GM12865 (cell line): ENCODE data around the gene LCP2.

Source experiments
- DNase-seq: peaks from one replicate; pipeline ENCODE4 v3.0.0; 2010; ENCODE audit warnings: low read depth
- H3K4me3 ChIP-seq: 2 replicates; pipeline ENCODE4 v1.5.1; 2011; ENCODE audit warnings: mild to moderate bottlenecking, low read depth, low read length, control low read depth
- CTCF ChIP-seq: IDR thresholded peaks from 2 replicates; pipeline ENCODE4 v1.5.1; 2011; ENCODE audit warnings: low read length, control low read depth, low read depth, inconsistent platforms; ENCODE audit not compliant: insufficient read depth; ENCODE audit errors: missing control alignments

The LCP2 gene

GRCh38 chr5:170339780-170340167 is 42.2 kb upstream of the LCP2 start:
- DNase-seq = no peak
- no peak overlapping the region for H3K4me3 ChIP-seq
- TF ChIP-seq CTCF = no peak

DNA sequence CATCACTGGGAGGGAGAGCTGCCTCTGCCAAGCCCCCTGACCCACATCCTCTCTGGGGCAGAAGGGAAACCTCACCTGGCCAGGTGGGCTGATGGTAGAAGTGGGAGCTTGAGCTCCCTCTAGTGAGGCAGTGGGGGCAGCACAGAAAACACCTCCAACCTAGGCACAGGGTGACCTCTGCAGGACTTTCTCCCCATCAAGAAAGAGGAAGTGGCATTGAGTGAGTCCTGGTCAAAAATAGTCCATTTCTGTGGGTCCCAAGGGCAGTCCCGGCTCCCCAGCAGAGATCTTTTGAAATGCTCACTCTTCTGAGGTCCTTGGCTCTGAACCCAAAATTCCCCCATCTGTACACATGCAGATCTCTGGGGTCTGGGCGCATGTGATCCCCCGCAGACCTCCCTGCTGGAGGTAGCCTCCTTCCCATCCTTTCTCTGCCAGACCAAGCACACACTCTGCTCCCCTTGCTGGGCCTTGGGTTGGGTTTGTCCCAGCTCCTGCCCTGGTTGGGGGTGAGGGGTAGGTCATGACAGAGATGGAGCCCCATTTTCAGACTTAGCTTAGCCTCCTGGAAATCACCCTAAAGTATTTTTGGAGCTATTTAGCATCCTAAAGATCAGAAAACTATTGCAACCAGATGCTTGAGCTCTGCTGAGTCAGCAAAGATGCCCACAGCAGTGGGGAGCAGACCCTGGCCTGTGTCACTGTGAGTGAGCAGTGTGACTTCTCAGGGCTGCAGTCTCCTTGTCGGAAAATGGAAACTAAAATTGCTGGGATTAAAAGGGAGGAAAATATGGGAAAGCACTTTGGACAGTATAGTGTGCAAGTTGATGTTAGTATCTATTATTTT is 41.6 kb upstream of the LCP2 start:
- TF ChIP-seq CTCF = peak; percentile 88
- no peak overlapping the region for H3K4me3 ChIP-seq
- peak; percentile 79 for DNase-seq

- DNase-seq = no peak
- H3K4me3 ChIP-seq = no peak overlapping the region
- no peak for TF ChIP-seq CTCF
Observed at GRCh38 chr5:170338291-170338690, 40.7 kb upstream of the LCP2 start.

DNA sequence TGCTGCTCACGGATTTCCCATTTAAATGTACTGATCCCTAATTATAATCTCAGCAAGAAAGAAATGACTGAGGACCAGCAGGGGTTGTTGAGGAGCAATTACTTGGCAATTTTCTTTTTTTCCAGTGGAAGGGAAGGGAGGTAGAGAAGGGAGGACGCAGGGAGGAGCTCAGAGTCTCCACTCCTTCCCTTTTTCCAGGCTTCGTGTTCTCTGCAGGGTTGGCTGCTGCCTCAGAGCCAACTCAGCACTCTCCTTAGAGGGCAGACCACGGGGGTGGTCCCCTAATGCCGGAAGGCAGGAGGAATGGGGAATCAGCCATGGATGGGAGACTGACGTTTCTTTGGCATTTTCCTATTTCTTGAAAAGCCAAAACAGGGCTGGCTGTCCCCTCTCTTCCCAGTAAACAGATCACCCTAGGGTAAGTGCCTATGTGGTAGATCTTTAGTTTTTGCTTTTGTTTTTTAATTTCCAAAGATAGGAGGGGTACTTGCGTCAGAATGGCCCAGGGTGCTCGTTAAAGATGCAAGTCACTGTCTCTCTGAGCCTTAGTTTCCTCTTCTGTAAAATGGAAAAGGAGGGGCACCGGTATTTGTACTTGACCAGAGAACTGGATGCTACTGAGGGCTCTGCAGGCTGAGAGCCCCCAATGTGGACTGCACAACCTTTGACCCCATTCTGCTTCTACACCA is 39.6 kb upstream of the LCP2 start:
- no peak for TF ChIP-seq CTCF
- no peak for DNase-seq
- no peak overlapping the region for H3K4me3 ChIP-seq

DNA sequence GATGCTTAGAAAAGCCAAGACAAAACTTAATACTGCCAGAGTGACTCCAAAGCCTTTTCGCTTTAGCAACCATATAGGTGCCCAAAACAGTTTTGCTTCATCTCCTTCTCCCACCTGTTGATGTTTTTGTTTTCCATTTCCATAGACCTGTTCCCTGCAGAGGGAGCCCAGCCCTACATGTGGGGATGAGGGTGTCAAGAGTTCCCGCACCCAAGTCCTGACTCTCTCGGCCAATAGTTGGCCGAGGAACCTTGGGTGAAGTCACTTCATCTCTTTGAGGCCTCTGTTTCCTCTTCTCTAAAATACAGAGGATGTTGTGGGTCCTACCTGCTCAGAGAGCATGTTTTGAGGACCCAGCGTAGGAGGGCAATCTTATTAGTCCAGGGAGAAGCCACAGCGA is 38.5 kb upstream of the LCP2 start:
- no peak for DNase-seq
- TF ChIP-seq CTCF = no peak
- no peak overlapping the region for H3K4me3 ChIP-seq

DNA sequence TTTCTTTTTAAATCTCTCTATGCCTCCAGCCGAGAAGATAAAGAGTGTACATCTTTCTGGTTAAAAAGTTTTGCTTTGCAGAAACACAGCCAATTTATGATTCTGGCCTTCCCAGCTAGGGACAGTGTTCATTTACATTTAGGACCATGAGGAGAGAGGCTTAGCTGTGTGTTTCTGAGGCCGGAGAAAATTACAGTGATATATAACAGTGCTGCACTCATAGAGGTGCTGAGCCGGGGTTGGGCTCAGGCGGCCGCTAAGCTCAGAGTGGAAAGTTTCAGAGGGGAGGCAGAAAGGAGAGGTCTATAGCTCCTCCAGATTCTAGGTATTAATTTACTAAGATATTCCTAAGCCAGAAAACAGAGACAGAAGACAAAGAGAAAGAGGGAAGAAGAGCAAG is 37.0 kb upstream of the LCP2 start:
- no peak overlapping the region for H3K4me3 ChIP-seq
- no peak for TF ChIP-seq CTCF
- no peak for DNase-seq
